Endothelial cell of umbilical vein (primary cell): ENCODE data around the gene IL22.

Experiments used
- EZH2 ChIP-seq: IDR thresholded peaks from 2 replicates; pipeline ENCODE4 v1.6.1; 2012; ENCODE audit warnings: borderline replicate concordance, low read depth, mild to moderate bottlenecking, moderate library complexity, low read length, inconsistent platforms; ENCODE audit not compliant: severe bottlenecking
- MYC ChIP-seq: IDR thresholded peaks from one replicate; pipeline ENCODE4 v1.6.1; 2011; ENCODE audit warnings: mild to moderate bottlenecking, low read depth, low read length
- POLR2A ChIP-seq: IDR thresholded peaks from 2 replicates; pipeline ENCODE4 v1.6.1; 2012; ENCODE audit warnings: low read depth, mild to moderate bottlenecking, control low read depth, low read length
- POLR2AphosphoS5 ChIP-seq: IDR thresholded peaks from 2 replicates; pipeline ENCODE4 v1.6.1; 2012; ENCODE audit warnings: low read depth, mild to moderate bottlenecking, control low read depth, low read length, moderate library complexity; ENCODE audit not compliant: insufficient read depth
- TF ChIP-seq, protein P1 (sequence below), 2 donors: IDR thresholded peaks; 1 replicate in 1 of 2; 2 replicates in 1 of 2; pipeline ENCODE4 v1.5.1; 2011; ENCODE audit warnings: low read length in 2 of 2, mild to moderate bottlenecking in 2 of 2, moderate library complexity in 2 of 2, control low read depth in 1 of 2, inconsistent platforms in 1 of 2, low read depth in 1 of 2; ENCODE audit not compliant: insufficient read depth in 1 of 2; ENCODE audit errors: extremely low read depth in 1 of 2

GRCh38 chr12:68221497-68221896 lies 31.9 kb downstream of the IL22 start:
- TF ChIP-seq MYC (no peak), POLR2AphosphoS5 (no peak), POLR2A (no peak), EZH2 (no peak)
- TF ChIP-seq, protein P1, sequence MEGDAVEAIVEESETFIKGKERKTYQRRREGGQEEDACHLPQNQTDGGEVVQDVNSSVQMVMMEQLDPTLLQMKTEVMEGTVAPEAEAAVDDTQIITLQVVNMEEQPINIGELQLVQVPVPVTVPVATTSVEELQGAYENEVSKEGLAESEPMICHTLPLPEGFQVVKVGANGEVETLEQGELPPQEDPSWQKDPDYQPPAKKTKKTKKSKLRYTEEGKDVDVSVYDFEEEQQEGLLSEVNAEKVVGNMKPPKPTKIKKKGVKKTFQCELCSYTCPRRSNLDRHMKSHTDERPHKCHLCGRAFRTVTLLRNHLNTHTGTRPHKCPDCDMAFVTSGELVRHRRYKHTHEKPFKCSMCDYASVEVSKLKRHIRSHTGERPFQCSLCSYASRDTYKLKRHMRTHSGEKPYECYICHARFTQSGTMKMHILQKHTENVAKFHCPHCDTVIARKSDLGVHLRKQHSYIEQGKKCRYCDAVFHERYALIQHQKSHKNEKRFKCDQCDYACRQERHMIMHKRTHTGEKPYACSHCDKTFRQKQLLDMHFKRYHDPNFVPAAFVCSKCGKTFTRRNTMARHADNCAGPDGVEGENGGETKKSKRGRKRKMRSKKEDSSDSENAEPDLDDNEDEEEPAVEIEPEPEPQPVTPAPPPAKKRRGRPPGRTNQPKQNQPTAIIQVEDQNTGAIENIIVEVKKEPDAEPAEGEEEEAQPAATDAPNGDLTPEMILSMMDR (IDR thresholded peaks at IDR 0.05; ENCODE audit: extremely low read depth in 1 of 2, insufficient read depth in 1 of 2, low read depth in 1 of 2, low read length in 2 of 2) = no peak
